HL-60/S4 (cell line): ENCODE data around the gene ADGRD1.

Experiments
- in situ Hi-C: fragments of 300-500 bp; cut with MboI; formaldehyde crosslinking; loops from 2 replicates; pipeline ENCODE4 v1.14.3; 2022; ENCODE audit warnings: low sequenced_read_pairs

ADGRD1 gene

GRCh38 chr12:130953771-130954543, at the start of gene ADGRD1:
Gene ADGRD1 (plus strand): TSS chr12:130953907. CDS start chr12:130954466, 559 bp downstream.
- in situ Hi-C loops: no loop called here

GRCh38 chr12:130904064-130904463, 49.6 kb upstream of the ADGRD1 start:
- in situ Hi-C loops: loop anchor here (25.0 kb wide), 1 partner anchor 208 kb away; no protein-coding TSS in a partner anchor

GRCh38 chr12:130904936-130905455, 48.7 kb upstream of the ADGRD1 start:
- in situ Hi-C loops: loop anchor here (25.0 kb wide), 1 partner anchor 207 kb away; no protein-coding TSS in a partner anchor

- in situ Hi-C loops: loop anchor here (25.0 kb wide), 1 partner anchor 203 kb away; no protein-coding TSS in a partner anchor
These were observed 44.6 kb upstream of the ADGRD1 start for GRCh38 chr12:130909111-130909510.

GRCh38 chr12:130911193-130911592, 42.5 kb upstream of the ADGRD1 start:
- in situ Hi-C loops: loop anchor here (25.0 kb wide), 1 partner anchor 201 kb away; no protein-coding TSS in a partner anchor

- in situ Hi-C loops: loop anchor here (25.0 kb wide), 1 partner anchor 200 kb away; no protein-coding TSS in a partner anchor
These were observed 41.8 kb upstream of the ADGRD1 start for GRCh38 chr12:130911933-130912332.

GRCh38 chr12:130916241-130916911, 37.3 kb upstream of the ADGRD1 start:
- in situ Hi-C loops: loop anchor here (25.0 kb wide), 1 partner anchor 196 kb away; no protein-coding TSS in a partner anchor

GRCh38 chr12:130917607-130918006, 36.1 kb upstream of the ADGRD1 start:
- in situ Hi-C loops: loop anchor here (25.0 kb wide), 1 partner anchor 195 kb away; no protein-coding TSS in a partner anchor

GRCh38 chr12:130919086-130919485, 34.6 kb upstream of the ADGRD1 start:
- in situ Hi-C loops: loop anchor here (25.0 kb wide), 1 partner anchor 193 kb away; no protein-coding TSS in a partner anchor

- in situ Hi-C loops: loop anchor here (25.0 kb wide), 1 partner anchor 192 kb away; no protein-coding TSS in a partner anchor
These were observed 33.5 kb upstream of the ADGRD1 start for GRCh38 chr12:130920119-130920703.

- in situ Hi-C loops: loop anchor here (25.0 kb wide), 1 partner anchor 191 kb away; no protein-coding TSS in a partner anchor
These were observed 32.9 kb upstream of the ADGRD1 start for GRCh38 chr12:130920723-130921381.

- in situ Hi-C loops: loop anchor here (25.0 kb wide), 1 partner anchor 190 kb away; no protein-coding TSS in a partner anchor
These were observed 31.2 kb upstream of the ADGRD1 start for GRCh38 chr12:130922511-130922953.

- in situ Hi-C loops: loop anchor here (25.0 kb wide), 1 partner anchor 187 kb away; no protein-coding TSS in a partner anchor
These were observed 28.6 kb upstream of the ADGRD1 start for GRCh38 chr12:130924966-130925665.

- in situ Hi-C loops: no loop called here
These were observed 28.1 kb upstream of the ADGRD1 start for GRCh38 chr12:130925666-130926015.

GRCh38 chr12:130929363-130929762, 24.3 kb upstream of the ADGRD1 start:
- in situ Hi-C loops: no loop called here

- in situ Hi-C loops: no loop called here
These were observed 21.4 kb upstream of the ADGRD1 start for GRCh38 chr12:130932061-130932930.

GRCh38 chr12:130933269-130933995, 20.3 kb upstream of the ADGRD1 start:
- in situ Hi-C loops: no loop called here

GRCh38 chr12:130934753-130935152, 19.0 kb upstream of the ADGRD1 start:
- in situ Hi-C loops: no loop called here
